SU-DHL-6 (cell line): ENCODE measurements around the gene EOLA2.
A peak's percentile ranks its signal among the peaks of the same experiment; 100 is the strongest.

ENCODE experiments used
- H2AFZ ChIP-seq: fragments of 200-600 bp; sonication (generic); 2 replicates; pipeline ENCODE4 v1.6.1; 2014; ENCODE audit warnings: low read depth, mild to moderate bottlenecking, moderate library complexity, mixed read lengths, antibody characterized with exemption, low read length; ENCODE audit not compliant: severe bottlenecking
- H3F3A ChIP-seq: fragments of 200-600 bp; shearing (Covaris generic); 2 replicates; pipeline ENCODE4 v1.6.0; 2016; ENCODE audit warnings: antibody characterized with exemption, mild to moderate bottlenecking; ENCODE audit not compliant: insufficient read depth
- H3K27ac ChIP-seq: fragments of 200-600 bp; sonication (generic); 2 replicates; pipeline ENCODE4 v1.5.1; 2016; ENCODE audit warnings: low read depth, mild to moderate bottlenecking, low read length, moderate library complexity, mixed read lengths
- H3K27me3 ChIP-seq: fragments of 200-600 bp; sonication (generic), shearing (Covaris generic); 2 replicates; pipeline ENCODE4 v1.6.0; 2014; ENCODE audit warnings: mild to moderate bottlenecking, low read length
- H3K36me3 ChIP-seq: fragments of 200-600 bp; sonication (generic); 2 replicates; pipeline ENCODE4 v1.6.1; 2014; ENCODE audit warnings: mild to moderate bottlenecking, low read length, mixed read lengths
- H3K4me2 ChIP-seq: fragments of 300-600, 200-600 bp; shearing (Covaris generic), sonication (generic); 2 replicates; pipeline ENCODE4 v1.6.0; 2014; ENCODE audit warnings: low read length, low read depth, mild to moderate bottlenecking; ENCODE audit not compliant: poor library complexity, severe bottlenecking
- H3K4me3 ChIP-seq: fragments of 200-600 bp; sonication (generic); 2 replicates; pipeline ENCODE4 v1.5.1; 2014; ENCODE audit warnings: antibody characterized with exemption, low read length, mild to moderate bottlenecking, mixed read lengths; ENCODE audit not compliant: insufficient read depth, poor library complexity, severe bottlenecking
- H3K79me2 ChIP-seq: fragments of 200-600 bp; sonication (generic); 2 replicates; pipeline ENCODE4 v1.6.1; 2014; ENCODE audit warnings: mild to moderate bottlenecking, low read length, moderate library complexity; ENCODE audit not compliant: insufficient read depth
- H3K9ac ChIP-seq: fragments of 200-600 bp; sonication (generic); 2 replicates; pipeline ENCODE4 v1.7.0; 2014; ENCODE audit warnings: mild to moderate bottlenecking, low read length
- H3K9me2 ChIP-seq: fragments of 200-600 bp; sonication (generic); replicated peaks from 2 replicates; pipeline ENCODE4 v1.6.1; 2014; ENCODE audit warnings: low read length; ENCODE audit not compliant: insufficient read depth
- H3K9me3 ChIP-seq: fragments of 200-600 bp; sonication (generic); 2 replicates; pipeline ENCODE4 v1.6.1; 2014; ENCODE audit warnings: low read length, mixed read lengths; ENCODE audit not compliant: insufficient read depth
- H4K20me1 ChIP-seq: fragments of 200-600 bp; sonication (generic); 2 replicates; pipeline ENCODE4 v1.6.1; 2014; ENCODE audit warnings: low read depth, mild to moderate bottlenecking, antibody characterized with exemption, low read length, moderate library complexity, mixed read lengths
- CTCF ChIP-seq: fragments of 200-600 bp; sonication (generic); IDR thresholded peaks from one replicate; pipeline ENCODE4 v1.5.1; 2017; ENCODE audit warnings: antibody characterized with exemption, mild to moderate bottlenecking, low read length, moderate library complexity; ENCODE audit not compliant: insufficient read depth, poor library complexity, severe bottlenecking
- EZH2phosphoT487 ChIP-seq: fragments of 200-600 bp; sonication (generic), shearing (Covaris generic); conservative IDR thresholded peaks from 2 replicates; pipeline ENCODE4 v1.6.1; 2018; ENCODE audit warnings: mild to moderate bottlenecking, antibody characterized with exemption, low read length, moderate library complexity, mixed read lengths

EOLA2 gene

GRCh38 chrX:149938427-149938880 is at the start of gene EOLA2:
Gene EOLA2 (minus strand): TSS chrX:149938491. CDS start chrX:149933874, 4,617 bp downstream.
- Histone ChIP-seq H3K4me2 (peak within 1 kb of the TSS; percentile 83), H2AFZ (peak within 1 kb of the TSS; percentile 29), H4K20me1 (no peaks in the 10 kb centered on the region), H3K9ac (peak within 1 kb of the TSS; percentile 90), H3K79me2 (peaks cover 9% of the 10 kb centered on the region), H3K9me3 (no peaks in the 10 kb centered on the region), H3K27me3 (no peaks in the 10 kb centered on the region), H3K4me3 (peak within 1 kb of the TSS; percentile 77), H3K27ac (peak within 1 kb of the TSS; percentile 79), H3K36me3 (no peaks in the 10 kb centered on the region), H3F3A (no peaks in the 10 kb centered on the region), H3K9me2 (no peaks in the 10 kb centered on the region)
- TF ChIP-seq EZH2phosphoT487, result no peak
- no peak for TF ChIP-seq CTCF

- no peaks in the 10 kb centered on the region for H3F3A ChIP-seq
- no peak overlapping the region for H3K4me2 ChIP-seq
- H4K20me1 ChIP-seq, result no peaks in the 10 kb centered on the region
- no peaks in the 10 kb centered on the region for H3K79me2 ChIP-seq
- no peak overlapping the region for H3K27ac ChIP-seq
- no peak overlapping the region for H3K9ac ChIP-seq
- no peaks in the 10 kb centered on the region for H3K36me3 ChIP-seq
- H3K9me2 ChIP-seq, result no peaks in the 10 kb centered on the region
- no peaks in the 10 kb centered on the region for H3K9me3 ChIP-seq
- no peak overlapping the region for H2AFZ ChIP-seq
- no peaks in the 10 kb centered on the region for H3K27me3 ChIP-seq
- no peak overlapping the region for H3K4me3 ChIP-seq
- TF ChIP-seq CTCF, result no peak
- no peak for TF ChIP-seq EZH2phosphoT487
Measured at GRCh38 chrX:149987613-149988012, 49.3 kb upstream of the EOLA2 start.

- no peak overlapping the region for H3K4me3 ChIP-seq
- H3K27me3 ChIP-seq, result no peaks in the 10 kb centered on the region
- no peak for TF ChIP-seq EZH2phosphoT487
- no peak for TF ChIP-seq CTCF
- H2AFZ ChIP-seq, result no peak overlapping the region
- H3F3A ChIP-seq, result no peaks in the 10 kb centered on the region
- H4K20me1 ChIP-seq, result no peaks in the 10 kb centered on the region
- no peak overlapping the region for H3K9ac ChIP-seq
- H3K36me3 ChIP-seq, result no peaks in the 10 kb centered on the region
- H3K79me2 ChIP-seq, result no peaks in the 10 kb centered on the region
- no peak overlapping the region for H3K27ac ChIP-seq
- H3K9me3 ChIP-seq, result no peaks in the 10 kb centered on the region
- H3K4me2 ChIP-seq, result no peak overlapping the region
- no peaks in the 10 kb centered on the region for H3K9me2 ChIP-seq
Measured at GRCh38 chrX:149984411-149984810, 46.1 kb upstream of the EOLA2 start.
